PC-9 (cell line): Measurements from ENCODE around the gene TDRD7.

Experiments used
- EZH2 ChIP-seq: fragments of 200-600 bp; sonication (generic); IDR thresholded peaks from 2 replicates; pipeline ENCODE4 v1.8.0; 2017; ENCODE audit warnings: antibody characterized with exemption, low read depth
- TF ChIP-seq, protein P1 (sequence below): fragments of 200-600 bp; sonication (generic); conservative IDR thresholded peaks from 2 replicates; pipeline ENCODE4 v1.6.1; 2017; ENCODE audit warnings: mixed run types, antibody characterized with exemption, mild to moderate bottlenecking, moderate library complexity

- TF ChIP-seq, protein P1, sequence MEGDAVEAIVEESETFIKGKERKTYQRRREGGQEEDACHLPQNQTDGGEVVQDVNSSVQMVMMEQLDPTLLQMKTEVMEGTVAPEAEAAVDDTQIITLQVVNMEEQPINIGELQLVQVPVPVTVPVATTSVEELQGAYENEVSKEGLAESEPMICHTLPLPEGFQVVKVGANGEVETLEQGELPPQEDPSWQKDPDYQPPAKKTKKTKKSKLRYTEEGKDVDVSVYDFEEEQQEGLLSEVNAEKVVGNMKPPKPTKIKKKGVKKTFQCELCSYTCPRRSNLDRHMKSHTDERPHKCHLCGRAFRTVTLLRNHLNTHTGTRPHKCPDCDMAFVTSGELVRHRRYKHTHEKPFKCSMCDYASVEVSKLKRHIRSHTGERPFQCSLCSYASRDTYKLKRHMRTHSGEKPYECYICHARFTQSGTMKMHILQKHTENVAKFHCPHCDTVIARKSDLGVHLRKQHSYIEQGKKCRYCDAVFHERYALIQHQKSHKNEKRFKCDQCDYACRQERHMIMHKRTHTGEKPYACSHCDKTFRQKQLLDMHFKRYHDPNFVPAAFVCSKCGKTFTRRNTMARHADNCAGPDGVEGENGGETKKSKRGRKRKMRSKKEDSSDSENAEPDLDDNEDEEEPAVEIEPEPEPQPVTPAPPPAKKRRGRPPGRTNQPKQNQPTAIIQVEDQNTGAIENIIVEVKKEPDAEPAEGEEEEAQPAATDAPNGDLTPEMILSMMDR, result no peak
- TF ChIP-seq EZH2, result no peak
Measured at GRCh38 chr9:97514531-97514930, 102.6 kb downstream of the TDRD7 start.
